Measurements from ENCODE around the gene TUT7.
"Not testable (repeated sequence)": the region's sequence is repeated elsewhere in the genome, so short reads cannot be mapped to it uniquely, and the experiment has no call there.

The TUT7 gene

GRCh38 chr9:86290341-86290740 lies 63.9 kb downstream of the TUT7 start:
- DNase-seq = not testable (repeated sequence)

- DNase-seq = no peak
Measured at GRCh38 chr9:86288499-86289198, 65.6 kb downstream of the TUT7 start.

- DNase-seq = peak; percentile 22 to 30
Measured at GRCh38 chr9:86287013-86287412, 67.2 kb downstream of the TUT7 start.

GRCh38 chr9:86286278-86286677 lies 67.9 kb downstream of the TUT7 start:
- DNase-seq = no peak

GRCh38 chr9:86285261-86285660 lies 68.9 kb downstream of the TUT7 start:
- peak; percentile 62 to 69 for DNase-seq

- peak; percentile 50 to 64 for DNase-seq
Measured at GRCh38 chr9:86282979-86283535, 71.2 kb downstream of the TUT7 start.

- peak; percentile 92 to 95 for DNase-seq
Measured at GRCh38 chr9:86282077-86282978, 71.9 kb downstream of the TUT7 start, which contains the start of gene ISCA1. TSS of gene ISCA1 (minus strand) at chr9:86282538. CDS start at chr9:86282458, 80 bp downstream.

- no peak for DNase-seq
Measured at GRCh38 chr9:86281593-86282076, 72.6 kb downstream of the TUT7 start.

- DNase-seq = no peak
Measured at GRCh38 chr9:86280580-86280979, 73.6 kb downstream of the TUT7 start.

GRCh38 chr9:86279839-86280238 lies 74.4 kb downstream of the TUT7 start:
- DNase-seq = no peak

- no peak for DNase-seq
Measured at GRCh38 chr9:86277072-86277471, 77.1 kb downstream of the TUT7 start.

GRCh38 chr9:86275962-86276361 lies 78.2 kb downstream of the TUT7 start:
- no peak for DNase-seq

GRCh38 chr9:86274821-86275643 lies 79.2 kb downstream of the TUT7 start:
- no peak for DNase-seq

- DNase-seq = no peak
Measured at GRCh38 chr9:86272221-86272620, 82.0 kb downstream of the TUT7 start.

GRCh38 chr9:86263876-86264275 lies 90.3 kb downstream of the TUT7 start:
- DNase-seq = no peak

- no peak for DNase-seq
Measured at GRCh38 chr9:86262492-86262891, 91.7 kb downstream of the TUT7 start.

- DNase-seq = no peak
Measured at GRCh38 chr9:86259557-86259956, 94.7 kb downstream of the TUT7 start, which contains the start of gene C9orf153. TSS of gene C9orf153 (minus strand) at chr9:86259657. CDS start at chr9:86229603, 30,054 bp downstream.

- DNase-seq = no peak
Measured at GRCh38 chr9:86257391-86257790, 96.8 kb downstream of the TUT7 start.

GRCh38 chr9:86256653-86257052 lies 97.6 kb downstream of the TUT7 start:
- no peak for DNase-seq

GRCh38 chr9:86253577-86253976 lies 100.6 kb downstream of the TUT7 start:
- DNase-seq = no peak

- no peak for DNase-seq
Measured at GRCh38 chr9:86252870-86253269, 101.3 kb downstream of the TUT7 start.

GRCh38 chr9:86250123-86250522 lies 104.1 kb downstream of the TUT7 start:
- no peak for DNase-seq

Measured in inflammatory macrophage (primary cell).